Left renal pelvis (tissue), 4 donors: ENCODE data around the gene SCO1. TPM values are rescaled to one million over a fixed set of nuclear protein-coding genes. Genes with fewer than 3 reads are reported as not detected.
"Not testable (repeated sequence)": the region's sequence is repeated elsewhere in the genome, so short reads cannot be mapped to it uniquely, and the experiment has no call there.

Experiments
- DNase-seq, 4 donors: peaks; one replicate each; pipeline ENCODE4 v3.0.0-alpha.2; 2013; ENCODE audit warnings: low read depth in 4 of 4, low spot score in 3 of 4
- polyA plus RNA-seq, 4 donors: library from polyadenylated mRNA; unstranded; fragments of 120-200 nt; gene quantifications; one replicate each; pipeline ENCODE4 v1.2.1, GENCODE V29; 2013; ENCODE audit not compliant: insufficient read length in 4 of 4

Gene SCO1
- polyA plus RNA-seq, 4 donors = 29.4 to 41.8 (median 38.4) TPM

GRCh38 chr17:10727192-10727591, 29.9 kb upstream of the SCO1 start:
- DNase-seq = no peak

GRCh38 chr17:10726196-10726595, 28.9 kb upstream of the SCO1 start:
- DNase-seq = no peak

GRCh38 chr17:10725262-10725661, 27.9 kb upstream of the SCO1 start:
- DNase-seq = no peak

GRCh38 chr17:10724546-10725195, 27.3 kb upstream of the SCO1 start:
- no peak for DNase-seq

- no peak for DNase-seq
These were observed 21.2 kb upstream of the SCO1 start for GRCh38 chr17:10718547-10718946.

GRCh38 chr17:10716218-10716617, 18.9 kb upstream of the SCO1 start:
- DNase-seq = no peak

- DNase-seq = no peak
These were observed 16.0 kb upstream of the SCO1 start for GRCh38 chr17:10713318-10713717.

GRCh38 chr17:10705727-10706126, 8.4 kb upstream of the SCO1 start:
- no peak for DNase-seq

- no peak for DNase-seq
These were observed 5.2 kb upstream of the SCO1 start for GRCh38 chr17:10702574-10702973.

GRCh38 chr17:10699856-10700255, 2.5 kb upstream of the SCO1 start:
- no peak for DNase-seq

GRCh38 chr17:10698096-10698818, 924 bp upstream of the SCO1 start:
- DNase-seq = peak in 2 of 4 donors; percentile 1 to 8

- not testable (repeated sequence) for DNase-seq
These were observed 1.4 kb downstream of the SCO1 start for GRCh38 chr17:10695875-10696407.

- DNase-seq = no peak
These were observed 9.8 kb downstream of the SCO1 start for GRCh38 chr17:10687499-10687898.

- no peak for DNase-seq
These were observed 13.5 kb downstream of the SCO1 start for GRCh38 chr17:10683853-10684252.

- no peak for DNase-seq
These were observed 15.4 kb downstream of the SCO1 start for GRCh38 chr17:10681866-10682446.

- DNase-seq = no peak
These were observed 22.6 kb downstream of the SCO1 start for GRCh38 chr17:10674704-10675103.

- DNase-seq = no peak
These were observed 24.0 kb downstream of the SCO1 start for GRCh38 chr17:10673312-10673711.

- no peak for DNase-seq
These were observed 28.6 kb downstream of the SCO1 start for GRCh38 chr17:10668775-10669174.

GRCh38 chr17:10666906-10667305, 30.4 kb downstream of the SCO1 start:
- no peak for DNase-seq

GRCh38 chr17:10664571-10664970, 32.8 kb downstream of the SCO1 start:
- DNase-seq = no peak

- DNase-seq = no peak
These were observed 34.1 kb downstream of the SCO1 start for GRCh38 chr17:10663231-10663630.

- DNase-seq = no peak
These were observed 35.9 kb downstream of the SCO1 start for GRCh38 chr17:10661437-10661836.
